ENCODE measurements around the gene ZMIZ2.
"Not testable (repeated sequence)": the region's sequence is repeated elsewhere in the genome, so short reads cannot be mapped to it uniquely, and the experiment has no call there.

The ZMIZ2 gene

GRCh38 chr7:44802418-44803025, 53.9 kb downstream of the ZMIZ2 start:
- TF ChIP-seq GATA1 (IDR thresholded peaks at IDR 0.05; ENCODE audit: low read depth, low read length) (no peak), POLR2A (IDR thresholded peaks at IDR 0.05; ENCODE audit: low read length) (peak; percentile 31)
- no peak for DNase-seq

GRCh38 chr7:44803828-44804519, 55.3 kb downstream of the ZMIZ2 start:
- not testable (repeated sequence) for DNase-seq

GRCh38 chr7:44805950-44806349, 57.3 kb downstream of the ZMIZ2 start:
- DNase-seq: no peak
- no peak for TF ChIP-seq POLR2A (IDR thresholded peaks at IDR 0.05; ENCODE audit: low read length)
- TF ChIP-seq GATA1 (IDR thresholded peaks at IDR 0.05; ENCODE audit: low read depth, low read length): no peak

- TF ChIP-seq POLR2A (IDR thresholded peaks at IDR 0.05; ENCODE audit: low read length) (no peak), GATA1 (IDR thresholded peaks at IDR 0.05; ENCODE audit: low read depth, low read length) (no peak)
- DNase-seq: no peak
These were observed 60.3 kb downstream of the ZMIZ2 start for GRCh38 chr7:44808914-44809393.

GRCh38 chr7:44811093-44811492, 62.4 kb downstream of the ZMIZ2 start:
- TF ChIP-seq POLR2A (IDR thresholded peaks at IDR 0.05; ENCODE audit: low read length) (no peak), GATA1 (IDR thresholded peaks at IDR 0.05; ENCODE audit: low read depth, low read length) (no peak)
- DNase-seq: no peak

- TF ChIP-seq GATA1 (IDR thresholded peaks at IDR 0.05; ENCODE audit: low read depth, low read length) (no peak), POLR2A (IDR thresholded peaks at IDR 0.05; ENCODE audit: low read length) (no peak)
- no peak for DNase-seq
These were observed 62.9 kb downstream of the ZMIZ2 start for GRCh38 chr7:44811571-44811970.

- peak; percentile 24 to 26 for DNase-seq
These were observed 66.3 kb downstream of the ZMIZ2 start for GRCh38 chr7:44814919-44815318.

GRCh38 chr7:44819292-44819691, 70.6 kb downstream of the ZMIZ2 start:
- DNase-seq: no peak
- TF ChIP-seq POLR2A (IDR thresholded peaks at IDR 0.05; ENCODE audit: low read length): no peak
- TF ChIP-seq GATA1 (IDR thresholded peaks at IDR 0.05; ENCODE audit: low read depth, low read length): no peak

More at GRCh38 chr7:44814919-44815318, 66.3 kb downstream of the ZMIZ2 start:
- TF ChIP-seq GATA1 (IDR thresholded peaks at IDR 0.05; ENCODE audit: low read depth, low read length): no peak
- no peak for TF ChIP-seq POLR2A (IDR thresholded peaks at IDR 0.05; ENCODE audit: low read length)
